Midbrain (tissue), 1 donor: ENCODE measurements around the gene CYP26B1.

ENCODE experiments used
- DNase-seq: peaks from one replicate; lab custom pipeline; 2025; lab: John Stamatoyannopoulos, UW

The CYP26B1 gene

GRCh38 chr2:72130659-72131360 is 16.9 kb downstream of the CYP26B1 start:
- no peak for DNase-seq

GRCh38 chr2:72129681-72130340 is 17.9 kb downstream of the CYP26B1 start:
- DNase-seq = peak; percentile 2

GRCh38 chr2:72128843-72129227 is 18.8 kb downstream of the CYP26B1 start:
- DNase-seq = no peak

DNA sequence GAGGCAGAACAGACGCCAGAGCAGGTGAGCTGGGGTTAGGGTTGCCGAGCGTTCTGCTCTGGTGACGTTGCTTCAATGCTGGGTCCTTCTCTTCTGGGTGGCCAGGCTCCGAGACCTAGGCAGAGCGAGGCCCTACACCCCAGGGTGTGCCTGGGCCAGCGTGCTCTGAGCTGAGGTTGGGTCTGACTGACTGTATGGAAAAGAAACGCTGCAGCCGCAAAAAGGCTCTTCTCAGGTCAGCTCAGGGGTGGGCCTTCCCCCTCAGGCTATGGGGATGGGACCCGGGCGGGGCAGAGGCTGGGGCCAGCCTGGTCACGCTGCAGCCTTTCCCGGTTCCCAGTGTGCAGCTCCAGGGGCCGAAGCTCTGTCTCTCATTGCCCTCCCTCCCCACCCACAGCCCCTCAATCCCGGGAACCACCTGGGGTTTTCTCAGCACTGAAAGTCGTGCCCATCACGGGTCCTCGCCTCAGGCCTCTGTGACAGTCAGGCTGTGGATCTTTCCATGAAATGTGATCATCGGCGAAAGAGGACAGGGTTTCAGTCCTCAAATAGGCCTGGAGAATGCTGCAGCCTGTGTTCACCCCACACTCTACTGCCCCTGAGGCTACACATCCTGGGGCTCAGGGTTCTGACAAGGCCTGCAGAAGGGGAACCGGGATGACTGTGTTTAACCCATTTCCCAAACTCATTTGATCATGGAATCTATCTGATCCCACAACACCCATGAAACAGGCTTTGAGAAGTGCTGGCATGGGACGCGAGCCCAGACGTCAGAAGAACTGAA is 19.4 kb downstream of the CYP26B1 start:
- no peak for DNase-seq

- no peak for DNase-seq
These were observed 20.1 kb downstream of the CYP26B1 start for GRCh38 chr2:72127401-72128058.

- no peak for DNase-seq
These were observed 21.2 kb downstream of the CYP26B1 start for GRCh38 chr2:72126186-72127100.

DNA sequence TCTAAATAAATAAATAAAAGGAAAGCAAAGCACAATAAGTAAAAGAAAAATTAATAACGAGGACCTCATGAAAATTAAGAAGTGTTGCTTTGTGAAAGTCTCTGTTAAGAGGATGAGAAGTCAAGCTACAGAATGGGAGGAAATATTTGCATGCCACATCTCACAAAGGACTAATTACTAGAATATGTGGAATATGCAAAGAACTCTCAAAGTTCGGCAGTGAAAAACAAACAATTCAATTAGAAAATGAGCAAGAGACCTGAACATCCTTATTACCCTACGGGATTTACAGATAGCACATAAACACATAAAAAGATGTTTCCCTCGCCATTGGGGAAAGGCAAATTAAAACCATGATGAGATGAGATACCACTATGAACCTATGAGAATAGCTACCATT is 23.3 kb downstream of the CYP26B1 start:
- DNase-seq = no peak

DNA sequence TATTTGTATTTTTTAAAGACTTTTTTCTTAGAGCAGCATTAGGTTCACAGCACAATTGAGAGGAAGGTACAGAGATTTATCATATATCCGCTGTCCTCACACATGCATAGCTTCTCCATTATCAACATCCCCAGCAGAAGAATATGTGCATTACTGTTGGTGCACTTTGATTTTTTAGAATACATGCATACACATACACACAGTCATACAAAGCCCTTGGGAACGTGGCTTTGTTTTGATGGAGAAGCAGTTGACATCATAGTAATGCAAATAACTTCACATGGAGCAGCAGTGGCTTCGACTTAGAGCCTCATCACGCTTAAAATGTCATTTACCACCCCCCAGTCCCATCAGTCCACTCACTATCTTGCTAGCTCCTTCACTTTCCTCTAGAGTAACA is 26.5 kb downstream of the CYP26B1 start:
- no peak for DNase-seq

DNA sequence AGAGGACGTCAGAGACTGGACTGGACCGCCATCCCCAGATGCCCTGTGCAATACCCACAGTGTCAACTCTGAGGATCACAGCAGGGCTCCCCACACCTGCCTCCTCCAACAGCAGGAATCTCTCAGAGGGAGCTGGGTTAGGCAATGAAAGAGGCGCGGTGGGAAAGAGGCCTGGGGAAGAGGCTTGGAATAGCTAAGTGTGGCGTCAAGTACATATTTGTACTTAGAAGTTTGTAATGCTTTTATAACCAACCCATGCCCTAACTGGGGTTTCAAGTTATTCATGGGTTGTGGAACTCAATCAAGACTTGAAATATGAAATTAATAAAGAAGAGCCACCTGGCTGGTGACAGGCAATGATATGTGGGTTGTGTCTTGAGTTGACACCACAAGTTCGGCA is 28.7 kb downstream of the CYP26B1 start:
- DNase-seq = no peak

- no peak for DNase-seq
These were observed 29.3 kb downstream of the CYP26B1 start for GRCh38 chr2:72118386-72118785.

DNA sequence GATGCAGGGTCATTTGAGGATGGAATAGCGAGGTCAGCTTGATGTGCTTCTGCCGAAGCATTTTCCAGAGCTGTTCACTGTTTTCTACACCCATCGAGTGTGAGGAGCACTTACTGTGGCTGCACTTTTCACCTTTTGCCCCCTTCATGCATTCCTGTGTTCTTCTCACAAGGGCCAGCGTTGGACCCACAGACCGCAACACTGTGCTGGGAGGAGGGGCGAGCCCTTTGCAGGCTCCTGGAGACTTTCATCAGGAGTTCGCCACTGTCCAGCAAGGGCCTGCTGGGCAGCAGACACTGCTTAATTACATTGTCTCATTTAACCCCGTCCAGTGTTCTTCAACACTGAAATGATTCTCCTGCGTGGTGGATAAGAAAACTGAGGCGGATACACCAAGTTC is 29.9 kb downstream of the CYP26B1 start:
- DNase-seq = no peak

- no peak for DNase-seq
These were observed 30.6 kb downstream of the CYP26B1 start for GRCh38 chr2:72117029-72117428.

GRCh38 chr2:72116081-72116533 is 31.6 kb downstream of the CYP26B1 start:
- no peak for DNase-seq

- DNase-seq = no peak
These were observed 32.3 kb downstream of the CYP26B1 start for GRCh38 chr2:72115110-72116080.

GRCh38 chr2:72114693-72115051 is 33.0 kb downstream of the CYP26B1 start:
- DNase-seq = no peak

- DNase-seq = no peak
These were observed 33.6 kb downstream of the CYP26B1 start for GRCh38 chr2:72113847-72114692.

DNA sequence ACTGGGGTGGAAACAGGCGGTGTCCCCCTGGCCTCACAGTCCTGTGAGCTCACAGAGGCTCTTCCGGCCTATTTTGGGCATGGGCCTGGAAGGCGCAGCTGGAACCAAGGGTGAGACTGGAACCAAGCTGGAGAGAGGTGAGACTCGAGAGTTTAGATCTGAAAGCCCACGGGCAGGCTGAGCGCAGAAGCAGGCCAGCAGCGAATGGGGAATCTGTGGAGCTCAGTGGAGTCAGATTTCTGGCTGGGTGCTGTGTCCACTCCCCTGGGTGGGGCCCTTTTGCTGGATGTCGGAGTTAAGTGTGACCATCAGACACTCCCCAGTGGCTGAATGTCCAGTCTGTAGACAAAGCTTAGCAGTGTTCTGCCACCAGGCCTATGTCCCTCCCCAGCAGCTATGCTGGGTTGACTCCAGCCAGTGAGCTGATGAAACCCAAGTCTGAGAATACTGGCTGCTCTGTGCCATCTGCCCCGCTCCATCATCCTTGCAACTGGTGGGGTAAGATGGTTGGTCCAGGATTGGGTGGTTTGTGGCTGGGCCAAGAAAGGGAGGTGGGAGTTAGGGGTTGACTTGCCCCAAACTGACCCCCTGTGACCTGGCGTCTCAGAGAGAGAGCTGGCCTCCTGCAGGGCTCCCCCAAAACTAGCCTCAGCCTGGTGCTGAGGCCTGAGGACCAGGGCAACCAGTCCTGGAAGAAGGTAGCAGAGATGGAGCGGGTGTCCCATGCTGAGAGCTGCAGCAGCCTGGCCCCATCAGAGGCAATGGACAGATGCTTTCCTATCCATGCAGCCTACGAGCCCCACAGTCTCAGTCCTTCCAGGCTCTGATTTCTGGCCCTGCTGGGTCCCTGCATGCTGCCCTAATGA is 34.4 kb downstream of the CYP26B1 start:
- DNase-seq = peak; percentile 5

DNA sequence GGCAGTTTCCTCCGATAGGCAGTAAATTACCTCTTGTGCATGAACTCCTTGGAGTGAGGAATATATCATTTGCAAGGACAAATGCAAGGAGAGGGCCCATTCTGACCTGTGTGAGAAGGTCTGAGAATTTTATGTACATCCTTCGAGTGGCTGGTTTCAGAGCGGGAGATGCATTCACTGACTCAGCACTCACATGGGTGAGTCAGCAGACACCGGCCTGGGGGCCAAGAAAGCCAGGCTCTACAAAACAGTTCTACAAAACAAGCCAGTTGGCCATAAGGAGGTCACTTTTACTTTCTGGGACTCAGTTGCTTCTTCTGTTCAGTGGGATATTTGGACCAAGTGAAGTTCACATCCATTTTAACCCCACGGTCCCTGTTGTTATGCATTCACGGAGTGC is 35.3 kb downstream of the CYP26B1 start:
- DNase-seq = no peak
